Left forelimb (tissue), 1 donor: ENCODE results near the gene SNED1.

Experiments used
- DNase-seq: peaks from one replicate; pipeline ENCODE4 v3.0.0-alpha.2; 2018; ENCODE audit warnings: low spot score

The SNED1 gene

DNA sequence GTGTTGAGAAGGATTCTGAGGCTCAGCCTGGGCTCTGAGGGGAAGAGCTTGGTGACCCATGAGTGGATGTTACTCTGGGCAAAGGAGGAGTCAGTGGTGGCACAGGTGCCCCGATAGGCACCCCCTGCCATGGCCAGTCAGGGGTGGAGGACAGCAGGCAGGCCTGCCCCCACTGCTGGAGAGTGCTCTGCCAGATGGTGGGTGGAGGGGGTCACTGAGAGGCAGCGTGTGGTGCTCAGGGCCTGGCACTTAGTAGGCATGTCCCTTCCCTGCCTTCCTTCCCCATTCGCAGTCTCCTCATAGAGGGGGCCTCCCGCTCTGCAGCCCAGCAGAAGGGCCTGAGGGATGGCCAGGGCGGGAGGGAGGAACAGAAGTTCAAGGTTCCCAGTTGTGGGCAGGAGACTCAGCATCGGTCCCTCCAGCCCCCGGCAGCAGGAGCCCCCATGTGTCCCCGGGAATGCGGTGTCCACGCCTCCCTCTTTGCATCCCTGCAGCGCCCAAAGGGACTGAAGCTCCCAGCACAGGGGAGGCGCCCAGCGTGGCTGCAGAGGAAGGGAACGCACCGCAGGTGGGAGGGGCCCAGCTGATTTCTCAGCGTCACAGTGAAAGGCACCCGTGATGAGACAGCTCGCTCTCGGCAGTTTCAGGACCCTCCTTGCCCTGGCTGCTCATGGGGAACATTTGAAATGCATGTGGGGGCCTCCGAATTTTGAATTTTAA, 5.7 kb upstream of the SNED1 start:
- DNase-seq = peak; percentile 62

DNA sequence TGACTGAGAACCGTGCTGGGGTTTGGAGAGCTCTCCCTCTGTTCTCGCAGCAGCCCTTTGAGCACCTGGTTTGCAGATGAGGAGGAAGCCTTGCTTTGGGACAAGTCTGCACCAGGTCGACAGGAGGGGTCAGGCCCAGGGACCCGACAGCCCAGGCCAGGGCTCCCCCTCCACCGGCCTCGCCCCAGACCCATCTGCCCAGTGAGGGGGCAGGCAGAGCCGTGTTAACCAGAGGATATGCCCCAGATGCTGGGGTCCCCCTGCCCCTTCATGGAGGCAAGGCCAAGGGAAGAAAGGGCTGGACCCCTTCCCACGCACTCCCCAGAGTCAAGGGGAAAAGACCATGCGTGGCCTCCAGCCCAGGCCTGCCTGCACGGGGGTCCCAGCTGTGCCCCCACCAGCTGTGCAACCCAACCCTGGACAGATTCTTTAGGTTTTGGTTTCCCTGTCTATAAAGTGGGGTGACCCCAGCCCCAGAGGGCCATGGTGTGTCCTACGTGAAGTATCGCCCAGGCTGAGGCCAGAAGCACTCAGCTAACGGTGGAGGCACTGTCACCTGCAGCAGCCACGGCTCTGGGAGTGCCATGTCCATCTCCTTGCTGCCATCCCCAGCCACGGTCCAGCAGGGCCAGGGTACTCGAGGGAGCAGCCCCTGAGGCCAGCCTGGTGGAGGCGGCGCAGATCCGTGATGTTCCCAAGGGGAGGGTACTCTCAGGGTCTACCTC, 4.8 kb upstream of the SNED1 start:
- peak; percentile 64 for DNase-seq

- peak; percentile 61 for DNase-seq
These were observed 4.1 kb upstream of the SNED1 start for GRCh38 chr2:240994171-240994896.

GRCh38 chr2:240995041-240996021, 3.1 kb upstream of the SNED1 start:
- peak; percentile 62 for DNase-seq

GRCh38 chr2:240996161-240996833, 2.1 kb upstream of the SNED1 start:
- DNase-seq = peak; percentile 57

- peak; percentile 55 for DNase-seq
These were observed 1.6 kb upstream of the SNED1 start for GRCh38 chr2:240996834-240997140.

GRCh38 chr2:240997141-240997855, 1.1 kb upstream of the SNED1 start:
- peak; percentile 22 for DNase-seq

GRCh38 chr2:240998706-240998994, 232 bp downstream of the SNED1 start:
- peak; percentile 65 for DNase-seq

GRCh38 chr2:240998995-240999791, 775 bp downstream of the SNED1 start:
- DNase-seq = peak; percentile 58

- DNase-seq = peak; percentile 44
These were observed 1.6 kb downstream of the SNED1 start for GRCh38 chr2:240999873-241000541.

DNA sequence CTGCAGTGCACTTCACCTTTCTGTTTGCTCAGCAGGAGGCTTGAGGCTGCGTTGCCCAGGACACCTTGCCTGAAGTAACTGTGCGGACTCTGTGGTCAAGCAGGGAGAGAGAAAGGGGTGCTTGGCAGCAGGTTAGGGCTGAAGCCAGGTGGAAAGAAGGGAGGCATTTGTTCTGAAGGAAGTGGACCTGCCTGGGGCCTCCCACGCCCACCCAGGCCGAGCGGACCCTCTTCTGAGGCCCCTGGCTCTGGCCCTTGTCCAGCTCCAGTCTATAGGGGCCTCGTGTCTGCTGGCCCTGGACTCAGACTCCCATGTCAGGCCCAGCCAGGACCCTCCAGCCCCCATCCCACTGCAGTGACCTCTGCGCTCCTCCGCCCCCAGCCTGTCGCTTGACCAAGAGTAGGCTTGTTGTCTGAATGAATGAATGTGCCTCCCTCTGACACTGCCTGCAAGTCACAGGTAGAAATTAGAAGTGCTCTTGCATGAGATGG, 2.5 kb downstream of the SNED1 start:
- DNase-seq = peak; percentile 45

- DNase-seq = no peak
These were observed 3.2 kb downstream of the SNED1 start for GRCh38 chr2:241001413-241002274.

- no peak for DNase-seq
These were observed 4.0 kb downstream of the SNED1 start for GRCh38 chr2:241002275-241003046.

DNA sequence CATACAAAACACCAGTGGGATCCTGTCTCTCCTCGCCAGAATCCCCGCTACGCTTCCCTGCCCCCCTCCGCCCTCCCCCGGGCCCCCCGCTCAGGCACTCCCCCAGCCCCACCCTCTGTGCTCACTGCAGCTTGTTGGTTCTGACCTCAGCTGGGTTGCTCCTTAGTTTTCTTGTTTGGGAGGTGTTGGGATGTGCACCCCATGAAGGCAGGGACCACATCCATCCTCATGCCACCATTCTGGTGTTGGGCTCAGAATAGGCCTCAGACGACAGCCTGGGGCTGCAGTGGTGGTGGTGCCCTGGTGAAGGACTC, 4.6 kb downstream of the SNED1 start:
- no peak for DNase-seq

- no peak for DNase-seq
These were observed 5.0 kb downstream of the SNED1 start for GRCh38 chr2:241003369-241003768.

- DNase-seq = no peak
These were observed 5.6 kb downstream of the SNED1 start for GRCh38 chr2:241003830-241004564.

- DNase-seq = no peak
These were observed 7.2 kb downstream of the SNED1 start for GRCh38 chr2:241005569-241005968.
